T-cell (primary cell): ENCODE measurements around the gene PACS2. TPM values are rescaled to one million over a fixed set of nuclear protein-coding genes. Genes with fewer than 3 reads are reported as not detected.
"Not testable (repeated sequence)": the region's sequence is repeated elsewhere in the genome, so short reads cannot be mapped to it uniquely, and the experiment has no call there.

Experiments used
- ATAC-seq, 4 experiments: fragments of 200-7000 bp in 3 of 4; fragments of 150-1000 bp in 1 of 4; cut with Tn5 transposase; replicated peaks in 1 of 4; 1 replicate in 3 of 4; 2 replicates in 1 of 4; pipeline ENCODE4 v1.10.0; 2021; ENCODE audit warnings: moderate library complexity in 3 of 4, mild to moderate bottlenecking in 2 of 4, moderate number of reproducible peaks in 1 of 4
- CTCF ChIA-PET, 2 donors: fragments of 300-600 bp; sonication (Branson Sonifier 250); formaldehyde crosslinking; loops; one replicate each; lab custom pipeline; 2022; ENCODE audit warnings: antibody characterized with exemption in 2 of 2; lab: Charles Lee
- POLR2A ChIA-PET, 2 donors: fragments of 300-600 bp; sonication (Branson Sonifier 250); formaldehyde crosslinking; loops; one replicate each; lab custom pipeline; 2022; ENCODE audit warnings: antibody characterized with exemption in 2 of 2; lab: Charles Lee
- DNase-seq, 35 experiments: peaks; one replicate each; pipeline versions ENCODE4 v3.0.0 to v3.0.0-alpha.2; 2013 to 2023
- H3K27ac ChIP-seq: one replicate; pipeline ENCODE4 v1.5.1; 2013; ENCODE audit warnings: low read length
- H3K27me3 ChIP-seq, 2 experiments: replicated peaks in 1 of 2; 1 replicate in 1 of 2; 2 replicates in 1 of 2; pipeline versions ENCODE4 v1.6.1 to v1.7.0; 2013; ENCODE audit warnings: low read length in 1 of 2, mixed read lengths in 1 of 2; ENCODE audit not compliant: control insufficient read depth in 2 of 2, insufficient read depth in 2 of 2; ENCODE audit errors: extremely low read depth in 1 of 2
- H3K36me3 ChIP-seq, 2 donors: 1 replicate in 1 of 2; 2 replicates in 1 of 2; pipeline versions ENCODE4 v1.6.1 to v1.7.0; 2013; ENCODE audit warnings: low read length in 1 of 2; ENCODE audit not compliant: control insufficient read depth in 2 of 2, insufficient read depth in 1 of 2; ENCODE audit errors: extremely low read depth in 1 of 2
- H3K4me1 ChIP-seq, 2 experiments: 1 replicate in 1 of 2; 2 replicates in 1 of 2; pipeline versions ENCODE4 v1.6.1 to v1.7.0; 2013; ENCODE audit warnings: low read length in 2 of 2, mixed read lengths in 1 of 2; ENCODE audit not compliant: insufficient read depth in 2 of 2, control insufficient read depth in 1 of 2; ENCODE audit errors: extremely low read depth in 1 of 2
- H3K4me3 ChIP-seq, 2 donors: 1 replicate in 1 of 2; 2 replicates in 1 of 2; pipeline versions ENCODE4 v1.5.1 to v1.7.0; 2013; ENCODE audit warnings: mild to moderate bottlenecking in 2 of 2, low read length in 1 of 2, moderate library complexity in 1 of 2; ENCODE audit not compliant: control insufficient read depth in 1 of 2; ENCODE audit errors: extremely low read depth in 1 of 2
- H3K9me3 ChIP-seq: 2 replicates; pipeline ENCODE4 v1.7.0; 2013
- H3K27ac Mint-ChIP-seq, 2 donors: one replicate each; pipeline ENCODE4 v1.8.0; 2020 to 2021; ENCODE audit warnings: mild to moderate bottlenecking in 2 of 2, mixed read lengths in 2 of 2
- H3K27me3 Mint-ChIP-seq, 2 donors: one replicate each; pipeline ENCODE4 v1.8.0; 2021 to 2022; ENCODE audit warnings: mixed read lengths in 2 of 2
- H3K36me3 Mint-ChIP-seq: one replicate; pipeline ENCODE4 v1.8.0; 2021; ENCODE audit warnings: mixed read lengths
- H3K4me1 Mint-ChIP-seq, 3 donors: one replicate each; pipeline ENCODE4 v1.8.0; 2020 to 2022; ENCODE audit warnings: mixed read lengths in 3 of 3, mild to moderate bottlenecking in 1 of 3
- H3K4me3 Mint-ChIP-seq, 3 donors: one replicate each; pipeline ENCODE4 v1.8.0; 2020 to 2022; ENCODE audit warnings: mild to moderate bottlenecking in 3 of 3, mixed read lengths in 3 of 3, moderate library complexity in 3 of 3
- H3K9me3 Mint-ChIP-seq, 3 donors: one replicate each; pipeline ENCODE4 v1.8.0; 2020 to 2022; ENCODE audit warnings: mixed read lengths in 3 of 3
- WGBS: methylation state at CpG from one replicate; pipeline ENCODE4 v1.1.5; 2013; ENCODE audit warnings: missing lambda C conversion rate; ENCODE audit not compliant: insufficient coverage; 5-methylcytosine and 5-hydroxymethylcytosine counted together
- total RNA-seq, 35 experiments: library from RNA in 6 of 35; stranded (reverse) in 6 of 35; fragments of 120-200 nt in 1 of 35; gene quantifications; one replicate each; pipeline versions ENCODE4 v1.2.1 to v1.2.4 and lab custom pipeline; 2013 to 2026

Gene PACS2
- total RNA-seq, 5 donors from 2014 or later (not counting 1 experiment from before 2014, with no cell fraction given) = 70.9 to 86.9 (median 78.0) TPM

- Mint-ChIP-seq H3K27me3 (no peaks in the 10 kb centered on the region), H3K36me3 (peaks cover 6% of the 10 kb centered on the region), H3K9me3 (no peaks in the 10 kb centered on the region), H3K4me3 (no peak overlapping the region), H3K27ac (no peak overlapping the region), H3K4me1 (peaks cover 0 to 6% (median 2%) of the 10 kb centered on the region in 3 donors)
- Histone ChIP-seq H3K4me1 (peaks cover 0 to 5% of the 10 kb centered on the region in 2 experiments), H3K27ac (no peak overlapping the region), H3K27me3 (no peaks in the 10 kb centered on the region), H3K9me3 (no peaks in the 10 kb centered on the region), H3K36me3 (peaks cover 9 to 10% of the 10 kb centered on the region in 2 donors), H3K4me3 (no peak overlapping the region)
- ChIA-PET POLR2A (no interaction called here), CTCF (no interaction called here)
- 96% methylated on average over 13 of the region's 15 CpGs for WGBS
- DNase-seq (no peak), ATAC-seq (no peak)
These were observed 41.9 kb upstream of the PACS2 start for GRCh38 chr14:105272623-105273022.

- ChIA-PET POLR2A (no interaction called here), CTCF (no interaction called here)
- no peak overlapping the region for H3K4me3 Mint-ChIP-seq
- no peaks in the 10 kb centered on the region for H3K9me3 ChIP-seq
- no peaks in the 10 kb centered on the region for H3K27me3 Mint-ChIP-seq
- H3K27ac ChIP-seq = no peak overlapping the region
- DNase-seq = no peak
- H3K9me3 Mint-ChIP-seq = no peaks in the 10 kb centered on the region
- H3K27ac Mint-ChIP-seq = no peak overlapping the region
- peaks cover 0 to 5% of the 10 kb centered on the region in 2 experiments for H3K4me1 ChIP-seq
- H3K4me1 Mint-ChIP-seq = peaks cover 0 to 6% (median 2%) of the 10 kb centered on the region in 3 donors
- 92% methylated on average over 6 of the region's 12 CpGs for WGBS
- H3K36me3 ChIP-seq = peaks cover 8% of the 10 kb centered on the region in 2 donors
- H3K4me3 ChIP-seq = no peak overlapping the region
- peaks cover 6% of the 10 kb centered on the region for H3K36me3 Mint-ChIP-seq
- ATAC-seq = no peak
- no peaks in the 10 kb centered on the region for H3K27me3 ChIP-seq
These were observed 41.5 kb upstream of the PACS2 start for GRCh38 chr14:105273062-105273461.

GRCh38 chr14:105274637-105275036, 39.9 kb upstream of the PACS2 start:
- Mint-ChIP-seq H3K9me3 (no peaks in the 10 kb centered on the region), H3K36me3 (peaks cover 6% of the 10 kb centered on the region), H3K4me3 (no peak overlapping the region), H3K4me1 (peaks cover 5 to 10% (median 6%) of the 10 kb centered on the region in 3 donors), H3K27ac (no peak overlapping the region), H3K27me3 (no peaks in the 10 kb centered on the region)
- H3K9me3 ChIP-seq = no peaks in the 10 kb centered on the region
- H3K27me3 ChIP-seq = no peaks in the 10 kb centered on the region
- CTCF ChIA-PET = no interaction called here
- H3K27ac ChIP-seq = no peak overlapping the region
- POLR2A ChIA-PET = no interaction called here
- peaks cover 4 to 7% of the 10 kb centered on the region in 2 donors for H3K36me3 ChIP-seq
- DNase-seq (no peak), ATAC-seq (no peak)
- H3K4me1 ChIP-seq = peaks cover 0 to 5% of the 10 kb centered on the region in 2 experiments
- no peak overlapping the region for H3K4me3 ChIP-seq
- 100% methylated on average over 3 of the region's 6 CpGs for WGBS

GRCh38 chr14:105275267-105275946, 39.1 kb upstream of the PACS2 start:
- H3K27ac ChIP-seq = no peak overlapping the region
- peaks cover 5 to 10% of the 10 kb centered on the region in 2 donors for H3K36me3 ChIP-seq
- Mint-ChIP-seq H3K4me1 (peaks cover 6 to 12% (median 7%) of the 10 kb centered on the region in 3 donors), H3K27me3 (no peaks in the 10 kb centered on the region), H3K36me3 (peaks cover 6% of the 10 kb centered on the region), H3K4me3 (no peak overlapping the region), H3K27ac (no peak overlapping the region), H3K9me3 (no peaks in the 10 kb centered on the region)
- ATAC-seq (no peak), DNase-seq (no peak)
- CTCF ChIA-PET = no interaction called here
- 100% methylated on average over 4 of the region's 16 CpGs for WGBS
- H3K27me3 ChIP-seq = no peaks in the 10 kb centered on the region
- H3K4me3 ChIP-seq = no peak overlapping the region
- H3K9me3 ChIP-seq = no peaks in the 10 kb centered on the region
- POLR2A ChIA-PET = no interaction called here
- H3K4me1 ChIP-seq = peaks cover 0 to 7% of the 10 kb centered on the region in 2 experiments

GRCh38 chr14:105277448-105277847, 37.1 kb upstream of the PACS2 start:
- CTCF ChIA-PET, H3K27me3 Mint-ChIP-seq, H3K4me3 Mint-ChIP-seq, ATAC-seq, H3K4me3 ChIP-seq, DNase-seq, H3K27me3 ChIP-seq, H3K36me3 Mint-ChIP-seq, H3K36me3 ChIP-seq, H3K9me3 Mint-ChIP-seq, H3K9me3 ChIP-seq, H3K27ac Mint-ChIP-seq, H3K27ac ChIP-seq, POLR2A ChIA-PET: not testable (repeated sequence)
- peaks cover 11 to 21% (median 14%) of the 10 kb centered on the region in 3 donors for H3K4me1 Mint-ChIP-seq
- no CpG with 5 or more reads among the region's 4 CpGs for WGBS
- H3K4me1 ChIP-seq = peaks cover 0 to 18% of the 10 kb centered on the region in 2 experiments

GRCh38 chr14:105279642-105280361, 34.7 kb upstream of the PACS2 start:
- H3K36me3 ChIP-seq = peaks cover 7 to 8% of the 10 kb centered on the region in 2 donors
- peaks cover 0 to 32% of the 10 kb centered on the region in 2 experiments for H3K4me1 ChIP-seq
- POLR2A ChIA-PET = no interaction called here
- H3K4me3 Mint-ChIP-seq = no peak overlapping the region
- CTCF ChIA-PET = no interaction called here
- H3K9me3 Mint-ChIP-seq = no peaks in the 10 kb centered on the region
- H3K9me3 ChIP-seq = no peaks in the 10 kb centered on the region
- DNase-seq (no peak), ATAC-seq (no peak)
- WGBS = 91% methylated on average over 7 of the region's 18 CpGs
- no peaks in the 10 kb centered on the region for H3K27me3 Mint-ChIP-seq
- peaks cover 26 to 34% (median 32%) of the 10 kb centered on the region in 3 donors for H3K4me1 Mint-ChIP-seq
- no peak overlapping the region for H3K27ac Mint-ChIP-seq
- no peaks in the 10 kb centered on the region for H3K27me3 ChIP-seq
- H3K36me3 Mint-ChIP-seq = peaks cover 5% of the 10 kb centered on the region
- no peak overlapping the region for H3K4me3 ChIP-seq
- no peak overlapping the region for H3K27ac ChIP-seq
